Erythroblast (primary cell): Measurements from ENCODE around the gene C11orf16.

Source experiments
- GATA1 ChIP-seq: IDR thresholded peaks from 2 replicates; pipeline ENCODE4 v1.6.1; 2011; ENCODE audit warnings: low read depth, mild to moderate bottlenecking, control low read depth, low read length, moderate library complexity
- POLR2A ChIP-seq: IDR thresholded peaks from 2 replicates; pipeline ENCODE4 v1.6.1; 2011; ENCODE audit warnings: mild to moderate bottlenecking, low read length

DNA sequence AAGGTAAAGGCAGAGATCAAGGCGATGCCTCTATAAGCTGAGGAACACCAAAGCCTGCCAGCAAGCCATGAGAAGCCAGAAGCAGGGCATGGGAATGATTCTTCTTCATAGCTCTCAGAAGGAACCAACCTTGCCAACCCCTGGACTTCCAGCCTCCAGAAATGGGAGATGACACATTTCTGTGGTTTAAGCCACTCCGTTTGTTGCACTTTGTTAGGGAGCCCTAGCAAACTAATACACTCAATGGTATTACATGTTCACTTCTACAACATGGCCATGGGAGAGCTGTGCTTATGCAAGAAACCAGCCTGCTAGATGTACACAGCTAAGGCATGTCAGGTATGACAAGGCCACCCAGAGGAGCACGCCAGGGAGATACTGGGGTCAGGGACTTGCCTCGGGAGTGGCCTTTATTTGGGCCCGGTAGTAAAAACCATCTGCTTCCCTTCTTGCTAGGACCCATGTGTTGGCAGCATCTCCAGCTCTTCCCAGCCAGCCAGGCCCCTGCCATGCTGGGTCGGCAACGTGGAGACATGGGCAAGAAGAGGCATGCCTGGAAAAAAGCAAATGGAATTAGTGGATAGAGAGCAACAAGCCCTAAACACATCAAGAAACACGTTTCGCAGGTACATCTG is 3.6 kb downstream of the C11orf16 start:
- no peak for TF ChIP-seq POLR2A
- no peak for TF ChIP-seq GATA1
